ENCODE results near the gene PKDCC.

Gene PKDCC

DNA sequence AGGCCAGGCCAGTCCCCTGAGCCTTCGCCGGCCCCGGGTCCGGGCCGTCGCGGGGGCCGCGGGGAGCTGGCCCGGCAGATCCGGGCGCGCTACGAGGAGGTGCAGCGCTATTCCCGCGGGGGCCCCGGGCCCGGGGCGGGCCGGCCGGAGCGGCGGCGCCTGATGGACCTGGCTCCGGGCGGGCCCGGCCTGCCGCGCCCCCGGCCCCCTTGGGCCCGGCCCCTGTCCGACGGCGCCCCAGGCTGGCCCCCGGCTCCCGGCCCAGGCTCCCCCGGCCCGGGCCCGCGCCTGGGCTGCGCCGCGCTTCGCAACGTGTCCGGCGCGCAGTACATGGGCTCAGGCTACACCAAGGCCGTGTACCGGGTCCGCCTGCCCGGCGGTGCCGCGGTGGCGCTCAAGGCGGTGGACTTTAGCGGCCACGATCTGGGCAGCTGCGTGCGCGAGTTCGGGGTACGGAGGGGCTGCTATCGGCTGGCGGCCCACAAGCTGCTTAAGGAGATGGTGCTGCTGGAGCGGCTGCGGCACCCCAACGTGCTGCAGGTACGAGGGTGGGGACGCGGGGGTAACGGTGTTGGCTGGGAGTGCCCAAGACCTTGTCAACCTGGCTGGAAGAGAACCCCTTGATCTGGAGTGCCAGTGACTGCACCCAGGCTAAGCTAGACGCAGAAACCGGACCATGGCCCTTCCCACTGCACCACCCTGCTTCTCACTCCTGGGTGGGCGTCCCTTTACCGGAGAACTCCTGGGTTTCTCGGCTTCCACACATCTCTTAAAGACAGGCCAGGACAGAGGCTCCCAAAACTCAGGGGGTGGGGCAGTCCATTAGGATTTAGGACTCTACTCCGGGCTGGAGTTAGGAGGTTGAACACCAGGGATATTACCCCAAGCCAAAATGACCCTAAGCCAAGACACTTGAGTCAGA, 739 bp downstream of the PKDCC start:
- no peak for DNase-seq (ENCODE audit: extremely low spot score, insufficient read length, low read depth)

DNA sequence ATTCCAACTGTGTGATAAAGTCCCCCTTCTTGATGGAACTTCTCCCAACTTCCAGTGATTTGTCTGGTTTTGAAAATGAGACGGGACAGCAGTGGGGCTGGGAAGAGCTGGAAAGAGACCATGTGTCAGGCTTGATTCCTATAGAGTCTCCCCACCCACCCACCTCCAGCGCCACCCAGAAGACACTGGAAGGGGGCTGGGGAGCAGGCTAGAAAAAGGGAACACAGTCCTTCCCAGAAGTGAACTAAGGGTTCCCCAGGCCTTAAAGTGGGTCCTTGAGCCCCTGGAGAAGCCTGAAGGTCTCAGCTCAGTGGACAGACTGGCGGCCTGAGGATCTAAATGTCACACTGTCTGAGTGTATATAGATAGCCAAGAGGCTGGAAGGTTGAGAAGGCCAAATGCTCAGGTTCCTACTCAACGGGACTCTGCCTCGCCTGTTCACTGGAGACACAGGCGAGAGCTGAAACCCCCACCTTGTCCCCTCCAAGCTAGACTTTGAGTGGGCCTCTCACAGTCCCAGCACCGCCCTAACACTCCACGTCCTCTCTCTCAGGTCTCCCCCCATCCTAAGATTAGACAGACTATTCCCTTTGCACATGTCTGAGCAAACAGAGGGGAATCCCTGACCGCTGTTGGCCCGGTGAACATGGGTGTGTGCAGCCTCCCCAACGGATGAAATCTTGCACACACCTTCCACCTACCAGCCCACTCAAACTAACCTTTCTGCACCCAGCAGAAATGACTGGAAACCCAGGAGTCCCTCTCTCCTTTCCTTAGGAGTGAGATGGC, 1.6 kb downstream of the PKDCC start:
- no peak for FAIRE-seq
- DNase-seq (ENCODE audit: extremely low spot score, insufficient read length, low read depth), result no peak

More for the DNA sequence above, 739 bp downstream of the PKDCC start:
- FAIRE-seq, result no peak

GRCh38 chr2:42050010-42050702, 2.3 kb downstream of the PKDCC start:
- FAIRE-seq (no peak), DNase-seq (ENCODE audit: extremely low spot score, insufficient read length, low read depth) (no peak)

- no peak for FAIRE-seq
Measured at GRCh38 chr2:42050703-42051542, 3.1 kb downstream of the PKDCC start.

GRCh38 chr2:42051543-42052235, 3.9 kb downstream of the PKDCC start:
- no peak for DNase-seq (ENCODE audit: extremely low spot score, insufficient read length, low read depth)
- FAIRE-seq, result no peak

More at GRCh38 chr2:42050703-42051542, 3.1 kb downstream of the PKDCC start:
- DNase-seq (ENCODE audit: extremely low spot score, insufficient read length, low read depth), result no peak

DNA sequence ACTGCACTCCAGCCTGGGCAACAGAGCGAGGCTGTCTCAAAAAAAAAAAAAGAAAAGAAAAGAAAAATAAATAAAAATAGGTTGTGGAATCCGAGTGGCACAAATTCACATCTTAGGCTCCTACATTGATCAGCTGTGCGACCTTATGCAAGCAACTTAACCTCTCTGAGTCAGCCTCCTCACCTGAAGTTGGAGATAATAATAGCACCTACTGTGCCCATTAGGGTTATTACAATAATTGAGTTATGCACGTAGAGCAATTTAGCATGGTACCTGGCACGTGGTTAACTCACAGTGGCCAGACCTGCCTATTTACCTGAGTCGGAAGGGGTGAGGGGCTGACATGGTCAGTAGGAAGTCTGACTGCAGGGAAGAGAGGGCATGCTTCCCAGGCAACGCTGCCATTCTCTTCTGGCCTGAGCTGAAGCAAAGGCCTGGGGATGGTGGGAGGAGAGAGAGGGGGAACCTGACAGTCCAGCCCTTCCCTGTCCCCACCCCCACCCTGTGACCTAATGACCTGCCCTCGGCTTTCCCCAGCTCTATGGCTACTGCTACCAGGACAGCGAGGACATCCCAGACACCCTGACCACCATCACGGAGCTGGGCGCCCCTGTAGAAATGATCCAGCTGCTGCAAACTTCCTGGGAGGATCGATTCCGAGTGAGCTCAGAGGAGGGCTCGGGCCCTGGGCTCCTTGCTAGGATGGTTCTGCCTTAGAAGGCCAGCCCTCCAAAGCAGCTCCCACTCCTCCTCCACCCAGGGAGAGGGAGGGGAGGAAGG, 5.1 kb downstream of the PKDCC start:
- no peak for DNase-seq (ENCODE audit: extremely low spot score, insufficient read length, low read depth)
- no peak for FAIRE-seq

GRCh38 chr2:42053482-42053790, 5.6 kb downstream of the PKDCC start:
- FAIRE-seq, result no peak
- no peak for DNase-seq (ENCODE audit: extremely low spot score, insufficient read length, low read depth)

- no peak for DNase-seq (ENCODE audit: extremely low spot score, insufficient read length, low read depth)
- no peak for FAIRE-seq
Measured at GRCh38 chr2:42053791-42054701, 6.2 kb downstream of the PKDCC start.

DNA sequence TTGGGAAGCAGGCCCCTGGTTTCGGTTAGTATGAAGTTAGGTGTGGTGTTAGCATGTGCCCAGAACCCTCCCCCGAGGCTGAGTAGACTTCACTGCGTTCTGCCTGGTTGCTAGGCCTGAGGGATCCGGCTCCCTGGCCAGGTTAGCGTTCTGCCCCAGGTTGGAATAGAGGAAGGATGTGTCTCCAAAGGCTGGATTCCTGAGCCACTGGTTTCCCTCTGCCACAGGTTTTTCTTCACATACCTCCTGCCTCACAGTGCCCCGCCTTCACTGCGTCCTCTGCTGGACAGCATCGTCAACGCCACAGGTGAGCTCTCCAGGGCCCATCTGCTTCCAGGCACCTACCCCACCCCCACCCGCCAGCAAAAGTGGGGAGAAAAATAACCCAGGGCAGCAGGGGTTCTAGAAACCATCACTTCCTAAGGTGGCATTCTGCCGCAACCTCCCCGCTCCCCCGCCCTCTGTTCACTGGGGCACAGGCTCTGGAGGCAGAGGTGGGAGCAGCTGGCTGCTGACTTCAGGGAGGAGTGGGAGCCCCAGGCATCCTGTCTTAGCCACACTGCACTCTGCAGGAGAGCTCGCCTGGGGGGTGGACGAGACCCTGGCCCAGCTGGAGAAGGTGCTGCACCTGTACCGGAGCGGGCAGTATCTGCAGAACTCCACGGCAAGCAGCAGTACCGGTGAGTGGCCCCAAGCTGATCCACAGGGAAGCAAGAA, 7.1 kb downstream of the PKDCC start:
- FAIRE-seq (no peak), DNase-seq (ENCODE audit: extremely low spot score, insufficient read length, low read depth) (no peak)

DNA sequence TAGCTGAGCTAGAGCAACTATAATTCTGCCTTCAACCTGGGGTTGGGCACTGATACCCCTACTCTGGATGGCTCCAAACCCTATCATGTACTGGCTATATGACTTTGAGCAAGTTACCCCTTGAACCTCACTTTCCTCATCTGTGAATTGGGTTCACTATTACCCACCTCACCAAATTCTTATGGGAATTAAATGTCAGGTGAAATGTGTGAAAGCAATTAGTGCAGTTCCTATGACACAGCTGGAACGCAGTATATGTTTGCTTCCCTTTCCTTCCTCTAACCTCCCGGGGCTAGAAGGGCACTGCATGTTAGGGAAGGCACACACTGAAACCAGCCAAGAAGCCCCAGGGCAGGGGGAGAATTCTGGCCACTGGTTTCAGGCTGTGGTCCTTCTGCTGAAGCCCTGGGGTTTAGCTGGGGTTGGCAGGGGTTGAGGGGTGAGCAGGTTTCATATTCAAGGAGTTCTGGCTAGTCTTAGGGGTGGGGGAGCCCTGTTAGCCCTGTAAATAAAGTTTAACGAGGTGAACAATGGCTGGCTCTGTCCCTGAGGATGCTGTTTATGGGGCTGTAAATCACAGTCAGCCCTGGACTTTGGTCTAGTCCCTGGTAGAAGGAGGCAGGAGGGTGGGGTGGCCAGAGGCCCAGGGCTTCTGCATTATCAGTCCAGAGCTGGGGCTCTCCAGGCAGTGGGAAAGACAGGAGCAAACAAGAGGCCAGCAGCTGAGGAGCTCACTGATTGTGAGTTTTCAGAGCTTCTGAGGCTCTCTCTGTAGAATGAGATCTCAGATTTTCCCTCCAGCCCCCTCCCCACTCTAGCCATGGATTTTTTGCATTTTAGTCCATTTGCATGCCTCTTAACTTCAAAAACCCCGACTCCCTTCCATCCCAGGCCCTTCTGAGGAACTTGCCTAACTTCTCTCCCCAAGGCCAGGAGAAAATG, 8.0 kb downstream of the PKDCC start:
- FAIRE-seq (no peak), DNase-seq (ENCODE audit: extremely low spot score, insufficient read length, low read depth) (no peak)

DNA sequence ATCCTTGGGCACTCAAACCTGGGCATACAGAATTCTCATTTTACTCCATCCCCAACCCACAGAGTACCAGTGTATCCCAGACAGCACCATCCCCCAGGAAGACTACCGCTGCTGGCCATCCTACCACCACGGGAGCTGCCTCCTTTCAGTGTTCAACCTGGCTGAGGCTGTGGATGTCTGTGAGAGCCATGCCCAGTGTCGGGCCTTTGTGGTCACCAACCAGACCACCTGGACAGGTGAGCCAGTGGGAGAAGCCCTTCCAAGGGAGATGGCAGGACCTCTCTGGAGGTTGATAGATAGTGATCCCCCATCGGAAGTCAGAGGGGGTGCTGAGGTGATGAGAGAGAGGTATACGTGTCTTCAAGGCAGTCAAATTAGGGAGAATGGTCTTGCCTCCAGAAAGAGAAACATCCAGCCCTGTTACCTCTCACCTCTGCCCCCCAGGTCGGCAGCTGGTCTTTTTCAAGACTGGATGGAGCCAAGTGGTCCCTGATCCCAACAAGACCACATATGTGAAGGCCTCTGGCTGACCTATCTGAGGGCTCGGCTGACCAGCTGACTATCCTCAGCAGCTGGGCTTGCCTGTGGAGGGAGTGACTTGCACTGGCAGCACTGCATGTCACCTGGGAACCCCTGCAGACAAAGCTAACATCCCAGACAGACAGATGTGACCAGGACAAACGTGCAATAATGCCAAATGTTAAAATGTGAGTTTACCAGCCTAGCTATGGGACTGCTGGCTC, 9.5 kb downstream of the PKDCC start:
- FAIRE-seq, result no peak

DNA sequence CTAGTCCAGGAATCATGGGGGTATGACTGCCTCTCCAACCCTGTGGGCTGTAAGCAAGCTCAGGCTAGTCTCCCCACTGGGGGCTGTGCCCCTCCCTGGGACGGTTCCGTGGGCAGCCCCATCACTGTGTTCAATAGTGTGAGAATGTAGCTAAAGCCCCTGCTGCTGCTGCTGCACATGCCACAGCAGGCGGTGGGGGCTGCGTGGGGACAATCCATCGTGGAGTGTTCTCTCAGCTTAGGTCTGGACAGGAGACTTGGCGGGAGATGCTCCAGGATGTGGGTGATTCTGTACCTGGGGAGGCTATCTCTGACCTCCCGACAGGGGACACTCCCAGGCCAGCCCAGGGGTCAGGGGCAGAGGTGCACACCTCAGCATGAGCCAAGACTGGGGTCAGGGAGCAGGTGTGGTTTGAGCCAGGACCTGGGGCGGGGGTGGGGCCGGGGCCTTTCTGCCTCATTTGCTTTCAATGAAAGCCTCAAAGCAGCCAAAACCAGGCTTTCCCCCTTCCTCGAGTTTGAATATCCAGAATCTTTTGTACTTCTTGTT, 10.2 kb downstream of the PKDCC start:
- DNase-seq (ENCODE audit: extremely low spot score, insufficient read length, low read depth), result no peak
- FAIRE-seq, result no peak

More for the DNA sequence above, 9.5 kb downstream of the PKDCC start:
- no peak for DNase-seq (ENCODE audit: extremely low spot score, insufficient read length, low read depth)

DNA sequence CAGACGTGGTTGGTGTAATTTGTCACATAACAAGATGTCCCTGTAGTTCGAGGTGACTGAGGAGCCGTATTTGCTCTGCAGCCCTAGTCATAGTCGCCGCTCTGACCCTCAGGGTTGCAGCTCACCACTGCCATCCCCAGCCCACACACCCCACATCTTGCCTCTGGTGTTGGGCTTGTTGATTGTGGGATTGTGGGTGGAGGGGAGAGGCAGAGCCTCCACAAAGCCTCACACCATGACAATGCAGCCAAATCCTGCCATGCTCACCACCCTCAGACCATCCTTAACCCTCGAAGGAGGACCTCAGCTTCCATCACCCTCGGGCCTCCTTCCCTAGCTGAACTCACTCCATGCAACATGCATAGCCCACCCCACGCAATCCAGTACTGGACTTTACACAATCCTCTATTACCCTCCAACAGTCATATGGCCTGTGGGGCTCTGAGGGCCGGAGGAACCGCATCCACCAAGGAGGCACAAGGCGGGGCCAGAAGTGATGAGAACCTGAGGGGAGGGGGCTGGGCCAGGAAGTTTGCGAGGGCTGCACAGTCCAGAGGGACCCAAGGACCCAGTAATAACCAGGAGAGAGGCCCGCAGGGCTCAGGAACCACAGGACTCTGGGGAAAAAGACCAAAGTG, 11.6 kb downstream of the PKDCC start:
- DNase-seq (ENCODE audit: extremely low spot score, insufficient read length, low read depth) (no peak), FAIRE-seq (no peak)

DNA sequence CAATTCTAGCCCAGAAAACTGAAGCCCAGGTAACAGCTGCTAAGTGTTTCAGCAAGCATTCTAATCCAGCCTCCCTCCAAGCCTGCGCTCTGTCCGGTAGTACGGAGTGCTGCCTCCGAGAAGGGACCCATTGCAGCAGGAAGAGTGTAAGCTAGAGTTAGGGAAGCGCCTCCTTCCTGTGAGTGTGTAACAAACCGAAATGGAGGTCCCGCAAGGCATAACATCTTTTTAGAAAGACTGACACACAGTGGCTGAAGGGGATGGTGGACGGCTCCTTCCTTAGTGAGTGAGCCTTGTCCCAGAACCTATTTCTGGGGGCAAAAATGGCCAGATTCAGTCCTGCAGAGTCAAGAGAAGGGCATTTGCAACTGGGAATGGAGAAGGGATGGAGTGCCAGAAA, 12.2 kb downstream of the PKDCC start:
- DNase-seq (ENCODE audit: extremely low spot score, insufficient read length, low read depth), result no peak
- no peak for FAIRE-seq

All from GM18507 (cell line).